ENCODE data around the gene FADS6.

The FADS6 gene

DNA sequence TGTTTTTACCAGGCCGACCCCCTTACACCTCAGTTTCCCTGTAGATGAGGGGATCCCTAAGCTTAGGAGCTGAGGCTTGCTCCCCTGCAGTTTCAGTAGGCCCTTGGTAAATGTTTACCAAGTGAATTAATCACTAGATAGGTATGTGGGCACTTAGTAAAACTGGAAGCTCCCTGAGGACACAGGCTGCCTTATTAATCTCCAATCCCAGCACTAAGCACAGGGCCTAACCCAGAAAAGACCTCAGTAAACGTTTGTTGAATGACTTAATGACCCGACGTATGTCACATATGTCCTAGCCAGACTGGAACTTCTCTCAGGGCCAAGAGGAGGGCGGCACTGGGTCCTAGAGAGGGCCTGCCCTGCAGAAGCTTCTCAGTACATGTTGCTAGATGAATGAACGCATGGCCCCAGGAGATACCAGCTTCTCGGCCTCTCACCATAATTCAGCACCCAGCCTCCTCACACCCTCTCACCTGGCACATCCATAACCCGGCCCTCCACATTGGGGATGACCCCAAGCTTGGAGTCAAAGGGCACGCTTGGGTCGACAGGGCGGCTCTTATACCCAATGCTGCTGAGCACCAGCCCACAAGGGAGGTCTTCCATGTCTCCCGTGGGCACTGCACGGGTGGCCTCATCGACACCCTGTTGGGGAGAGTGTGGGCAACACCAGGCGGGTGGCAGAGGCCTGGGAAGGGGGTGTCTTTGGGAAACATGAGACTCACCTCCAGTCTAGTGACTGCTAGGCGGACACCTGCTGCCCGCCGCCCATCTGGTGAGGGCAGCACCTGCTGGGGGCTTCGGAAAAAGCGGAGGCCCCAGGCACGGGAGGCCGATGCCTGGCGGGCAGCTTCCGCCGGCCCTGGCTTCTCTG is 29.8 kb downstream of the FADS6 start:
- DNase-seq (ENCODE audit: low spot score), result no peak
- TF ChIP-seq CTCF (IDR thresholded peaks at IDR 0.05; ENCODE audit: extremely low read depth, insufficient read depth, missing control alignments), result no peak
- in situ Hi-C loops (cut with MboI; ENCODE audit: low pct_unique_long_range_greater_than_20kb, low sequenced_read_pairs, unreplicated experiment), result loop anchor here (10.0 kb wide), 1 partner anchor 119 kb away; the partner anchor contains the start of gene NHERF1

GRCh38 chr17:74862919-74863318 is 30.5 kb downstream of the FADS6 start:
- in situ Hi-C loops (cut with MboI; ENCODE audit: low pct_unique_long_range_greater_than_20kb, low sequenced_read_pairs, unreplicated experiment), result loop anchor here (10.0 kb wide), 1 partner anchor 118 kb away; the partner anchor contains the start of gene NHERF1
- DNase-seq (ENCODE audit: low spot score), result no peak

DNA sequence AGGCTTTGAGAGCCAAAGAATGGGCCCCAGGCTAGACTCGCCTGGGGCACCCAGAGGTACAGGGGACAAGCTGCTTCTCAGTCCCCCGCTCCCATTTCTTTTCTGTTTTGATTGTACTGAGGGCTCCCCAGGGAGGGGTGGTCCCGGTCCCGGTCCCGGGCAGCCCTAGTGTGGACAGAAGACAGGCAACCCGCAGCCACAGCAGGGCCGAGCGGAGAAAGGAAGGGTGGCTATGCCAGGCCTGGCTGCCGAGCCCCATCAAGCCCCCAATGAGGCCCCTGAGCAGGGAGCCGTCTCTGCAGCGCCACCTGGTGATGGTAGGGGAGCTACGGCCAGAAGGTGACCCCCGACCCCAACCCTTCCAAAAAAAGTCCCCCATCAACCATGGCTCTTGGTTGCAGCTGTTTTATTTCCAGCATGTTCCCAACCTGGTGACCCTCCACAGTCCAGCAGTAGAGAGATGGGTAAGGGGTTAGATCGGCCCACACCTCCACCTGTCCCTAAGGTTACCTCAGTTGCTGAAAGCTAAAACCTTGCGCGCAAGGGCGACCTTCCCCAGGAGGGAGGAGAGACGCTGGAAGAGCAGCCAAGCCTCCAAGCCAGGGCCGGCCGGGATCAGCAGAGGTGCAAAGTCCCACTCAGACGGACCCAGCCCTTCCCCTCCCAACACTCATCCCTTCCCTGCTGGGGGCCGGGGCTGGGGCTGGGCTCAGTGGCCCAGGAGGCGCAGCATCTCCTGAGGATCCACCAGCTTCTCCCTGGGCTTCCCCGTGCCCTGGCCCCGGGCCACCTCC is 31.1 kb downstream of the FADS6 start:
- in situ Hi-C loops (cut with MboI; ENCODE audit: low pct_unique_long_range_greater_than_20kb, low sequenced_read_pairs, unreplicated experiment), result loop anchor here (10.0 kb wide), 1 partner anchor 118 kb away; the partner anchor contains the start of gene NHERF1
- DNase-seq (ENCODE audit: low spot score), result peak; percentile 84
- peak; percentile 74 for TF ChIP-seq CTCF (IDR thresholded peaks at IDR 0.05; ENCODE audit: extremely low read depth, insufficient read depth, missing control alignments)

More at GRCh38 chr17:74862919-74863318, 30.5 kb downstream of the FADS6 start:
- TF ChIP-seq CTCF (IDR thresholded peaks at IDR 0.05; ENCODE audit: extremely low read depth, insufficient read depth, missing control alignments), result no peak

- no peak for DNase-seq (ENCODE audit: low spot score)
- TF ChIP-seq CTCF (IDR thresholded peaks at IDR 0.05; ENCODE audit: extremely low read depth, insufficient read depth, missing control alignments), result no peak
- in situ Hi-C loops (cut with MboI; ENCODE audit: low pct_unique_long_range_greater_than_20kb, low sequenced_read_pairs, unreplicated experiment), result loop anchor here (10.0 kb wide), 1 partner anchor 117 kb away; the partner anchor contains the start of gene NHERF1
Measured at GRCh38 chr17:74861662-74862107, 31.7 kb downstream of the FADS6 start.

GRCh38 chr17:74860872-74861661 is 32.4 kb downstream of the FADS6 start:
- no peak for TF ChIP-seq CTCF (IDR thresholded peaks at IDR 0.05; ENCODE audit: extremely low read depth, insufficient read depth, missing control alignments)
- in situ Hi-C loops (cut with MboI; ENCODE audit: low pct_unique_long_range_greater_than_20kb, low sequenced_read_pairs, unreplicated experiment), result loop anchor here (10.0 kb wide), 1 partner anchor 116 kb away; the partner anchor contains the start of gene NHERF1

More at GRCh38 chr17:74860872-74861661, 32.4 kb downstream of the FADS6 start:
- no peak for DNase-seq (ENCODE audit: low spot score)
